HepG2 (cell line): Measurements from ENCODE around the gene SCYL1. TPM values are rescaled to one million over a fixed set of nuclear protein-coding genes. Genes with fewer than 3 reads are reported as not detected.

Source experiments
- ATAC-seq: fragments of 200-7000 bp; cut with Tn5 transposase; 3 replicates; pipeline ENCODE4 v1.9.1; 2020; ENCODE audit warnings: mild to moderate bottlenecking, moderate library complexity
- BruUV-seq: library from RNA; stranded (reverse); fragments of 400-500 nt; replicated peaks from 2 replicates; lab custom pipeline; 2021; lab: Mats Ljungman, UMichigan
- CTCF ChIA-PET: fragments of 300-600 bp; formaldehyde crosslinking; extraction: SDS; loops from one replicate; lab custom pipeline; 2021; ENCODE audit warnings: low total read pairs, inconsistent platforms, low intra/inter-chr PET ratio; lab: Yijun Ruan, JAX
- POLR2A ChIA-PET: fragments of 350-600 bp; sonication (Branson Sonifier 250); formaldehyde crosslinking; loops from one replicate; lab custom pipeline; 2020; ENCODE audit warnings: antibody characterized with exemption, inconsistent platforms; lab: Yijun Ruan, JAX
- DNase-seq: peaks from one replicate; pipeline ENCODE4 v3.0.0-alpha.2; 2015; ENCODE audit warnings: low spot score
- FAIRE-seq: peaks from 3 replicates; lab custom pipeline; 2011; peaks lifted over from hg19 to GRCh38; lab: Jason Lieb, UNC
- H2AFZ ChIP-seq: one replicate; pipeline ENCODE4 v1.6.1; 2011; ENCODE audit warnings: low read length, inconsistent platforms
- H3K27ac ChIP-seq: fragments of 300-600 bp; 3 replicates; pipeline ENCODE4 v1.8.0; 2011; ENCODE audit warnings: mixed run types, mild to moderate bottlenecking, mixed read lengths, low read length, inconsistent platforms; ENCODE audit not compliant: insufficient read depth; ENCODE audit errors: extremely low read length
- H3K27me3 ChIP-seq, 2 experiments: fragments of 200-600 bp in 1 of 2; 2 replicates in 1 of 2; 3 replicates in 1 of 2; pipeline versions ENCODE4 v1.6.0 to v1.8.0; 2011; ENCODE audit warnings: low read length in 2 of 2, mild to moderate bottlenecking in 2 of 2, moderate library complexity in 2 of 2, inconsistent platforms in 1 of 2; ENCODE audit not compliant: insufficient read depth in 2 of 2, control insufficient read depth in 1 of 2
- H3K36me3 ChIP-seq, 2 experiments: fragments of 200-600 bp in 1 of 2; replicated peaks in 1 of 2; 2 replicates in 1 of 2; 3 replicates in 1 of 2; pipeline versions ENCODE4 v1.5.1 to v1.8.0; 2011; ENCODE audit warnings: low read length in 2 of 2, inconsistent platforms in 1 of 2; ENCODE audit not compliant: insufficient read depth in 2 of 2, control insufficient read depth in 1 of 2
- H3K4me1 ChIP-seq: 2 replicates; pipeline ENCODE4 v1.5.1; 2012; ENCODE audit warnings: low read length, inconsistent platforms; ENCODE audit not compliant: insufficient read depth
- H3K4me2 ChIP-seq: 2 replicates; pipeline ENCODE4 v1.6.0; 2011; ENCODE audit warnings: low read depth, low read length, inconsistent platforms
- H3K4me3 ChIP-seq, 3 experiments: fragments of 200-600 bp in 1 of 3; sonication (generic), shearing (Covaris generic) in 1 of 3; replicated peaks in 1 of 3; 2 replicates each; pipeline ENCODE4 v1.5.1; 2011 to 2016; ENCODE audit warnings: low read length in 3 of 3, inconsistent platforms in 2 of 3, low read depth in 2 of 3, mild to moderate bottlenecking in 2 of 3, control low read depth in 1 of 3, mixed read lengths in 1 of 3; ENCODE audit not compliant: insufficient read depth in 1 of 3
- H3K79me2 ChIP-seq: one replicate; pipeline ENCODE4 v1.6.1; 2011; ENCODE audit warnings: low read length, inconsistent platforms; ENCODE audit not compliant: insufficient read depth
- H3K9ac ChIP-seq: 2 replicates; pipeline ENCODE4 v1.6.0; 2011; ENCODE audit warnings: mild to moderate bottlenecking, low read depth, low read length, inconsistent platforms; ENCODE audit not compliant: insufficient read depth
- H3K9me3 ChIP-seq: 2 replicates; pipeline ENCODE4 v1.5.1; 2012; ENCODE audit warnings: mild to moderate bottlenecking, low read length
- H4K20me1 ChIP-seq: 2 replicates; pipeline ENCODE4 v1.6.0; 2011; ENCODE audit warnings: inconsistent platforms, mild to moderate bottlenecking, low read length, moderate library complexity; ENCODE audit not compliant: insufficient read depth
- EED ChIP-seq: sonication (generic); formaldehyde crosslinking; IDR thresholded peaks from 2 replicates; pipeline ENCODE4 v1.5.0; 2020; ENCODE audit warnings: mild to moderate bottlenecking, missing genetic modification reagents
- MED13 ChIP-seq: sonication (generic); formaldehyde crosslinking; IDR thresholded peaks from 2 replicates; pipeline ENCODE4 v1.5.0; 2020; ENCODE audit warnings: missing genetic modification reagents
- POLR2AphosphoS5 ChIP-seq: IDR thresholded peaks from 2 replicates; pipeline ENCODE4 v1.6.1; 2012; ENCODE audit warnings: low read depth, low read length
- PPARG ChIP-seq: conservative IDR thresholded peaks from 2 replicates; pipeline ENCODE4 v1.6.1; 2016; ENCODE audit warnings: missing biosample characterization, missing genetic modification reagents
- RARA ChIP-seq: IDR thresholded peaks from 2 replicates; pipeline ENCODE4 v1.6.1; 2016; ENCODE audit warnings: missing genetic modification reagents, missing compliant biosample characterization
- RFX3 ChIP-seq: IDR thresholded peaks from 2 replicates; pipeline ENCODE4 v1.6.1; 2016; ENCODE audit warnings: missing biosample characterization, missing genetic modification reagents
- SAP130 ChIP-seq: IDR thresholded peaks from 2 replicates; pipeline ENCODE4 v1.6.1; 2016; ENCODE audit warnings: low read depth
- SMARCE1 ChIP-seq: fragments of 450-650 bp; IDR thresholded peaks from 2 replicates; pipeline ENCODE4 v1.6.1; 2017; ENCODE audit warnings: borderline replicate concordance
- SOX5 ChIP-seq: IDR thresholded peaks from 2 replicates; pipeline ENCODE4 v1.6.1; 2016; ENCODE audit warnings: borderline replicate concordance
- TBX3 ChIP-seq: fragments of 450-650 bp; IDR thresholded peaks from 2 replicates; pipeline ENCODE4 v1.6.1; 2017; ENCODE audit warnings: antibody characterized with exemption, mild to moderate bottlenecking, inconsistent platforms, borderline replicate concordance
- TCF7 ChIP-seq: sonication (generic); IDR thresholded peaks from 2 replicates; pipeline ENCODE4 v1.6.1; 2016; ENCODE audit warnings: antibody characterized with exemption, low read depth
- ZBTB42 ChIP-seq: sonication (generic); formaldehyde crosslinking; IDR thresholded peaks from 2 replicates; pipeline ENCODE4 v1.5.0; 2020; ENCODE audit warnings: mild to moderate bottlenecking, missing genetic modification reagents
- ZKSCAN8 ChIP-seq: IDR thresholded peaks from 2 replicates; pipeline ENCODE4 v1.6.1; 2016; ENCODE audit warnings: borderline replicate concordance, missing genetic modification reagents, missing compliant biosample characterization
- ZNF337 ChIP-seq: sonication (generic); formaldehyde crosslinking; IDR thresholded peaks from 2 replicates; pipeline ENCODE4 v1.5.1; 2020; ENCODE audit warnings: missing genetic modification reagents, low read depth, mild to moderate bottlenecking, borderline replicate concordance
- ZNF430 ChIP-seq: sonication (generic); formaldehyde crosslinking; IDR thresholded peaks from 2 replicates; pipeline ENCODE4 v1.9.0; 2021; ENCODE audit warnings: mild to moderate bottlenecking, missing genetic modification reagents
- ZNF619 ChIP-seq: sonication (generic); formaldehyde crosslinking; IDR thresholded peaks from 2 replicates; pipeline ENCODE4 v1.4.0; 2020; ENCODE audit warnings: mild to moderate bottlenecking, missing genetic modification reagents
- ZNF660 ChIP-seq: sonication (generic); formaldehyde crosslinking; IDR thresholded peaks from 2 replicates; pipeline ENCODE4 v1.5.1; 2020; ENCODE audit warnings: mild to moderate bottlenecking, low read depth, missing genetic modification reagents, borderline replicate concordance
- ZNF772 ChIP-seq: sonication (generic); formaldehyde crosslinking; IDR thresholded peaks from 2 replicates; pipeline ENCODE4 v1.5.0; 2020; ENCODE audit warnings: mild to moderate bottlenecking, missing genetic modification reagents
- WGBS: methylation state at CpG from one replicate; pipeline ENCODE4 v1.1.6; 2017; ENCODE audit warnings: low lambda C conversion rate; 5-methylcytosine and 5-hydroxymethylcytosine counted together
- in situ Hi-C: cut with HindIII; loops from 2 replicates; pipeline ENCODE4 v1.10.0; 2017; ENCODE audit warnings: low pct_unique_long_range_greater_than_20kb; ENCODE audit not compliant: extremely low pct_ligation_motif_present
- intact Hi-C: fragments of 100-400 bp; cut with micrococcal nuclease; formaldehyde crosslinking; loops from one replicate; pipeline ENCODE4 v1.10.0; 2022; ENCODE audit not compliant: unreplicated experiment
- polyA plus RNA-seq, 8 experiments: library from polyadenylated mRNA; depleted of rRNA in 3 of 8; stranded (reverse) in 7 of 8; unstranded in 1 of 8; fragments of >200 nt; fragmentation: Illumina TruSeq in 4 of 8; extraction: Trizol in 4 of 8; gene quantifications; 2 replicates each; pipeline versions ENCODE4 v1.2.1 to v1.2.3, GENCODE V29; 2011 to 2016; ENCODE audit warnings: low read depth in 4 of 8, missing spikeins in 1 of 8, mixed read lengths in 1 of 8; ENCODE audit not compliant: insufficient read depth in 1 of 8
- total RNA-seq, 5 experiments: library from RNA; depleted of rRNA; stranded (reverse); fragments of >200 nt; fragmentation: Illumina TruSeq; extraction: Trizol; gene quantifications; 2 replicates each; pipeline ENCODE4 v1.2.3, GENCODE V29; 2016; ENCODE audit warnings: low read depth in 1 of 5
- TF ChIP-seq, protein P1 (sequence below): sonication (generic); formaldehyde crosslinking; IDR thresholded peaks from 2 replicates; pipeline ENCODE4 v1.4.0; 2020; ENCODE audit warnings: mild to moderate bottlenecking, missing genetic modification reagents
- TF ChIP-seq, protein P2 (sequence below): IDR thresholded peaks from 2 replicates; pipeline ENCODE4 v1.6.1; 2016

The SCYL1 gene
- total and polyA plus RNA-seq, 2 of the 13 experiments (the other 11 are each of a cell fraction or from before 2014, with no cell fraction given), result 65.9 to 103 TPM

DNA sequence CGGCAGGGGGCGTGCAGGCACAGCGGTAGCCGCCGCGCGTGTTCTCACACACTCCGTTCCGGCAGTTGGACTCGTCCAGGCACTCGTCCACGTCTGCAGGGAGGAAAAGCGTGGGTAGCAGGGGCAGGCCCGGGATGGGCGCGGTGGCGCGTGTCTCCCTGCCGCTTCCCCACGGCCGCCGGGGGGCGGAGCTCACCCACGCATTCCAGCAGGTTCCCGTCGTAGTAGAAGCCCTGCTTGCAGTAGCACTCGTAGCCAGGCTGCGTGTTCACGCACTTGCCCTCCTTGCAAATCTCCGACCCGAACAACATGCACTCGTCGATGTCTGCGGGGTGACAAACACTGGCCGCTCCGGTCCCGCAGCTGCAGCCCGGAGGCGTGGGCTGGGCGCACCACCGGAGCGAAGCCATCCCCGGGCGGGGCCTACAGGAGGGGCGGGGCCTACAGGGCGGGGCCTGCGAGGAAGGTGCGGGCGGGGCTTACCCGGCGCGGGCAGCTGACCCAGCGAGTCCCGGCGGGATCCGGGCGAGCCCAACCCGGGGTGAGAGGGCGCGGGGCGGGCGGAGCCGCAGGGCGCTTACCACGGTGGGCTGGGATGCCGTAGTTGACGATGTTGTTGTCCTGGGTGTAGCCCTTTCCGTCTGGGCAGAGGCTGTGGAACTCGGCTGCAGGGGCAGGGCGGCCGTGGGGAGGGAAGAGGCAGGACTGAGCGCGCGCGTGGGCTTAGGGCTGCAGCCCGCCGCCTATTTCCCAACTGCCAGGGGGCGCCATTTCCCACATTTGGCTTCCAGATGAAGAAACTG lies 15.6 kb downstream of the SCYL1 start (continued):
- TF ChIP-seq, protein P1, sequence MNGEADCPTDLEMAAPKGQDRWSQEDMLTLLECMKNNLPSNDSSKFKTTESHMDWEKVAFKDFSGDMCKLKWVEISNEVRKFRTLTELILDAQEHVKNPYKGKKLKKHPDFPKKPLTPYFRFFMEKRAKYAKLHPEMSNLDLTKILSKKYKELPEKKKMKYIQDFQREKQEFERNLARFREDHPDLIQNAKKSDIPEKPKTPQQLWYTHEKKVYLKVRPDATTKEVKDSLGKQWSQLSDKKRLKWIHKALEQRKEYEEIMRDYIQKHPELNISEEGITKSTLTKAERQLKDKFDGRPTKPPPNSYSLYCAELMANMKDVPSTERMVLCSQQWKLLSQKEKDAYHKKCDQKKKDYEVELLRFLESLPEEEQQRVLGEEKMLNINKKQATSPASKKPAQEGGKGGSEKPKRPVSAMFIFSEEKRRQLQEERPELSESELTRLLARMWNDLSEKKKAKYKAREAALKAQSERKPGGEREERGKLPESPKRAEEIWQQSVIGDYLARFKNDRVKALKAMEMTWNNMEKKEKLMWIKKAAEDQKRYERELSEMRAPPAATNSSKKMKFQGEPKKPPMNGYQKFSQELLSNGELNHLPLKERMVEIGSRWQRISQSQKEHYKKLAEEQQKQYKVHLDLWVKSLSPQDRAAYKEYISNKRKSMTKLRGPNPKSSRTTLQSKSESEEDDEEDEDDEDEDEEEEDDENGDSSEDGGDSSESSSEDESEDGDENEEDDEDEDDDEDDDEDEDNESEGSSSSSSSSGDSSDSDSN (CRISPR knock-in tag), result 0 out of 2 replicates have a peak, but pooled peaks have one; percentile 20
- no peak for TF ChIP-seq PPARG (CRISPR knock-in tag)
- TF ChIP-seq ZNF660, result no peak
- no peak for TF ChIP-seq MED13
- no peak for TF ChIP-seq SMARCE1
- TF ChIP-seq SOX5 (CRISPR knock-in tag), result no peak
- no peak for TF ChIP-seq RARA
- TF ChIP-seq, all 625 proteins: peak for 30

DNA sequence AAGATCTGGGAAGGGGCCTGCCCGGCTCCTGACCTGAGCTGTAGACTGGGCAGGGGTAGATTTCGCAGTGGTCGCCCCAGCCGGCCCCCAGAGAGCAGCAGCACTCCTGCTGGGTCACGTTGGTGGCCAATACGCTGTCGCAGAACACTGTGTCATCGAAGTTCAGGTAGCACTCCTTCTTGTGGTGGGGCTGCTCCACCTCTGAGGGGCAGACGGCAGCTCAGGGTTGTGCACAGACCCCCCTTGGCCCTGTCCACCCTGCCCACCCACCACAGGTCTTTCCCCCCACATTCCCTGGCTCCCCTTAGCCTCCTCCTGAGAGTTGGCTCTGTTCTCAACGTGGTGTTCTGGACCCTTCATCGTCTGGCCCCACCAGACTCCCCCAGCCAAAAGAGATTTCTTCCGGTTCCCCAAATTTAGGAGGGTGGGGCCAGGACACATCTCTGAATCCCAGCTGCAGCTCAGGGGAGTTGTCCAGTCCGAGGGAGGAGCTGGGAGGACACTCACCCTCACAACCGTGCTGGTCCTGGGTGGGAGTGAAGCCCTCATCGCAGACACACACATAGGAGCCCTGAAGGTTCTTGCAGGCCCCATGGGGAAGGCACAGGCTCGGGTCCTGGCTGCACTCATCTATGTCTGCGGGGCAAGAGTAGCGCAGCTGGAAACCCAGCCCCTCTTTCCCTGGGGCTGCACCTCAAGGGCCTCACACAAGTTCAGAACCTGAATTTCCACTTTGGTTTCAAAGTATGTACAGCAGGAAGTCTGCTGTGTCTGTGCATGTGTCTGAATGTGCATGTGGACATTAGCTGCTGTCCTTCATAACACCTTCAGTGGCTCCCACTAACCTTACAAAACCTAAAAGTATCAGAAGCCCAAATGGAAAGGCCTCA lies 16.5 kb downstream of the SCYL1 start:
- CTCF ChIA-PET, result interaction anchor here (1.0 to 1.9 kb wide), 4 partner anchors 10 to 52 kb away, joined by 5 to 12 read pairs (median 8); partner anchors contain the start of genes FAM89B and ZNRD2
- no peak overlapping the region for H3K9ac ChIP-seq
- POLR2A ChIA-PET, result interaction anchor here (0.6 to 1.4 kb wide), 4 partner anchors 10 to 33 kb away, joined by 3 to 5 read pairs (median 3); no protein-coding TSS in a partner anchor
- FAIRE-seq (no peak), ATAC-seq (no peak), DNase-seq (no peak)
- peaks cover 14% of the 10 kb centered on the region for H3K4me1 ChIP-seq
- no peak overlapping the region for H3K27ac ChIP-seq
- WGBS, result 69% methylated on average over 11 of the region's 18 CpGs
- H3K9me3 ChIP-seq, result no peaks in the 10 kb centered on the region
- peaks cover 6 to 16% of the 10 kb centered on the region in 2 experiments; a peak in 3 of 5 replicates for H3K36me3 ChIP-seq
- H3K4me3 ChIP-seq, result no peak overlapping the region
- H3K4me2 ChIP-seq, result no peak overlapping the region
- in situ Hi-C loops (loop anchor here (5.0 kb wide), 1 partner anchor 46 kb away; no protein-coding TSS in a partner anchor), intact Hi-C loops (loop anchor here (2.0 kb wide), 2 partner anchors 19 to 29 kb away; partner anchors contain the start of gene ZNRD2)
- no peaks in the 10 kb centered on the region for H3K27me3 ChIP-seq
- no peaks in the 10 kb centered on the region for H4K20me1 ChIP-seq
- no peaks in the 10 kb centered on the region for H3K79me2 ChIP-seq
- BruUV-seq, result no TSS peak
- H2AFZ ChIP-seq, result no peak overlapping the region
- TF ChIP-seq TCF7, result no peak
- no peak for TF ChIP-seq ZNF430 (CRISPR knock-in tag)
- no peak for TF ChIP-seq ZBTB42 (CRISPR knock-in tag)
- TF ChIP-seq TBX3, result no peak
- no peak for TF ChIP-seq SAP130 (CRISPR knock-in tag)
- TF ChIP-seq ZNF619 (CRISPR knock-in tag), result no peak
- TF ChIP-seq ZNF337 (CRISPR knock-in tag), result no peak
- TF ChIP-seq EED (CRISPR knock-in tag), result no peak
- TF ChIP-seq, protein P2, sequence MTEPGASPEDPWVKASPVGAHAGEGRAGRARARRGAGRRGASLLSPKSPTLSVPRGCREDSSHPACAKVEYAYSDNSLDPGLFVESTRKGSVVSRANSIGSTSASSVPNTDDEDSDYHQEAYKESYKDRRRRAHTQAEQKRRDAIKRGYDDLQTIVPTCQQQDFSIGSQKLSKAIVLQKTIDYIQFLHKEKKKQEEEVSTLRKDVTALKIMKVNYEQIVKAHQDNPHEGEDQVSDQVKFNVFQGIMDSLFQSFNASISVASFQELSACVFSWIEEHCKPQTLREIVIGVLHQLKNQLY, result no peak
- peak; percentile 12; the same call in 1 of the 2 replicates for TF ChIP-seq POLR2AphosphoS5
- TF ChIP-seq ZNF772, result 0 out of 2 replicates have a peak, but pooled peaks have one; percentile 38
- TF ChIP-seq RFX3 (CRISPR knock-in tag), result no peak
- TF ChIP-seq ZKSCAN8, result no peak
